SK-N-SH treated with all-trans-retinoic acid at 6 μM for 48 hours (cell line): ENCODE results near the gene PRELID3B.

ENCODE experiments used
- ARNTL ChIP-seq: fragments of 450-650 bp; formaldehyde crosslinking; IDR thresholded peaks from 2 replicates; pipeline ENCODE4 v1.5.0; 2020; ENCODE audit warnings: low read depth, mild to moderate bottlenecking, moderate library complexity, borderline replicate concordance
- CSDC2 ChIP-seq: fragments of 250-450 bp; sonication (Bioruptor Pico); IDR thresholded peaks from 2 replicates; pipeline ENCODE4 v1.5.0; 2020; ENCODE audit warnings: mild to moderate bottlenecking, moderate library complexity
- GLIS3 ChIP-seq: fragments of 250-450 bp; sonication (Bioruptor Pico); IDR thresholded peaks from 2 replicates; pipeline ENCODE4 v1.5.0; 2020; ENCODE audit warnings: mild to moderate bottlenecking, moderate library complexity
- PATZ1 ChIP-seq: fragments of 250-450 bp; sonication (Bioruptor Pico); IDR thresholded peaks from 2 replicates; pipeline ENCODE4 v1.8.0; 2020; ENCODE audit warnings: mild to moderate bottlenecking, moderate library complexity, borderline replicate concordance
- POU6F1 ChIP-seq: fragments of 250-450 bp; sonication (Bioruptor Pico); IDR thresholded peaks from 2 replicates; pipeline ENCODE4 v1.8.0; 2021; ENCODE audit warnings: low read depth, mild to moderate bottlenecking, moderate library complexity, borderline replicate concordance
- TOX ChIP-seq: fragments of 250-450 bp; sonication (Bioruptor Pico); IDR thresholded peaks from 2 replicates; pipeline ENCODE4 v1.8.0; 2021; ENCODE audit warnings: mild to moderate bottlenecking, moderate library complexity, borderline replicate concordance
- TSHZ2 ChIP-seq: fragments of 250-450 bp; sonication (Bioruptor Pico); IDR thresholded peaks from 2 replicates; pipeline ENCODE4 v1.5.0; 2020; ENCODE audit warnings: mild to moderate bottlenecking, moderate library complexity
- ZNF565 ChIP-seq: fragments of 450-650 bp; formaldehyde crosslinking; conservative IDR thresholded peaks from 2 replicates; pipeline ENCODE4 v1.5.0; 2020; ENCODE audit warnings: low read depth, mild to moderate bottlenecking, moderate library complexity

GRCh38 chr20:59017493-59018231 lies 24.9 kb downstream of the PRELID3B start:
- TF ChIP-seq TSHZ2 (CRISPR knock-in tag) (no peak), TOX (CRISPR knock-in tag) (no peak), GLIS3 (no peak), CSDC2 (no peak), PATZ1 (no peak), ZNF565 (CRISPR knock-in tag) (no peak), POU6F1 (CRISPR knock-in tag) (no peak), ARNTL (CRISPR knock-in tag) (no peak)
